ENCODE data around the gene COQ8B. TPM values are rescaled to one million over a fixed set of nuclear protein-coding genes. Genes with fewer than 3 reads are reported as not detected.

The COQ8B gene
- total and polyA plus RNA-seq, 2 of the 4 experiments (the other 2 are of a cell fraction) = 14.9 to 23.2 TPM

DNA sequence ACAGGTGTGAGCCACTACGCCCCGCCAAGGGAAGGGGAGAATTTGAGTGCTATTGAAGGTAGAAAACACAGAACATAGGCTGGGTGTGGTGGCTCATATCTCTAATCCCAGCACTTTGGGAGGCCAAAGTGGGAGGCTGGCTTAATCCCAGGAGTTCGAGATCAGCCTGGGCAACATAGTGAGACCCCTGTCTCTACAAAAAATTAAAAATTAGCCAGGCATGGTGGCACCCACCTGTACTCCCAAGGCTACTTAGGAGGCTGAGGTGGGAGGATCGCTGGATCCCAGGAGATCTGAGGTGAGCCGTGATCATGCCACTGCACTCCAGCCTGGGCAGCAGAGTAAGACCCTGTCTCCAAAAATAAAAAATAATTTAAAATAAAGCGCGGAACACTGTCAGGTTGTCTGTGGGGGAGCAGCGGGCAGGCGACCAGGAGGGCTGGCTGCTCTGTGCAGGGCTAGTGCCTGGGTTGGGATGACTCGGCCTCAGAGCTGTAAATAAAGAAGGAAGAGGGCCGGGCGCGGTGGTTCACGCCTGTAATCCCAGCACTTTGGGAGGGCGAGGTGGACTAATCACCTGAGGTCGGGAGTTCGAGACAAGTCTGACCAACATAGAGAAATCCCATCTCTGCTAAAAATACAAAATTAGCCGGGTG lies 74.5 kb downstream of the COQ8B start:
- Histone ChIP-seq H2BK15ac (ENCODE audit: low read depth, low read length) (no peak overlapping the region), H3K79me1 (ENCODE audit: low read depth in 1 of 2, low read length in 2 of 2) (no peaks in the 10 kb centered on the region), H2BK120ac (ENCODE audit: low read depth, low read length) (peak overlapping the region; percentile 91), H4K5ac (ENCODE audit: low read depth, low read length) (no peak overlapping the region; the same call in 1 of the 2 replicates), H3K4me3 (ENCODE audit: insufficient read depth, low read depth, low read length) (no peak overlapping the region), H3K23ac (ENCODE audit: low read depth, low read length) (no peak overlapping the region), H2AK5ac (ENCODE audit: low read depth, low read length) (peak overlapping the region; percentile 69), H3K4me1 (ENCODE audit: control insufficient read depth, insufficient read depth, low read length) (peaks cover 21% of the 10 kb centered on the region), H3K9me3 (ENCODE audit: control insufficient read depth, insufficient read depth, low read length) (no peaks in the 10 kb centered on the region), H3K18ac (ENCODE audit: low read depth, low read length) (no peak overlapping the region; the same call in 1 of the 2 replicates), H2BK20ac (ENCODE audit: low read depth, low read length) (no peak overlapping the region; the same call in none of the 2 replicates), H2AFZ (replicated peaks; ENCODE audit: low read length, poor library complexity) (no peak overlapping the region), H3K56ac (ENCODE audit: extremely low read depth, insufficient read depth, low read length) (no peak overlapping the region), H3K4ac (ENCODE audit: low read depth, low read length) (peak overlapping the region; percentile 95), H2AK9ac (replicated peaks; ENCODE audit: low read depth, low read length, poor library complexity) (no peak overlapping the region), H4K8ac (ENCODE audit: low read depth in 2 of 2, low read length in 2 of 2) (0 out of 4 replicates have a peak overlapping the region, but pooled peaks of 1 of the 2 experiments have one; percentile 15), H3K36me3 (ENCODE audit: control insufficient read depth, insufficient read depth, low read length) (no peaks in the 10 kb centered on the region), H3K4me2 (ENCODE audit: low read depth, low read length) (no peak overlapping the region), H3K9ac (ENCODE audit: low read depth, low read length) (no peak overlapping the region), H3K9me1 (ENCODE audit: insufficient read depth, low read length) (peaks cover 5% of the 10 kb centered on the region), H4K91ac (ENCODE audit: insufficient read depth, low read depth, low read length) (peak overlapping the region; percentile 62), H3K14ac (replicated peaks; ENCODE audit: low read depth, low read length) (no peak overlapping the region), H3K27ac (ENCODE audit: insufficient read depth, low read length) (peak overlapping the region; percentile 82; the same call in 1 of the 2 replicates), H2BK5ac (ENCODE audit: low read depth, low read length, poor library complexity, severe bottlenecking) (no peak overlapping the region), H3K27me3 (ENCODE audit: control insufficient read depth, insufficient read depth, low read length) (no peaks in the 10 kb centered on the region), H4K20me1 (ENCODE audit: insufficient read depth, low read length) (no peaks in the 10 kb centered on the region)
- CTCF ChIA-PET = no interaction called here
- no TSS peak for BruUV-seq (replicated peaks)
- TF ChIP-seq, protein P1, sequence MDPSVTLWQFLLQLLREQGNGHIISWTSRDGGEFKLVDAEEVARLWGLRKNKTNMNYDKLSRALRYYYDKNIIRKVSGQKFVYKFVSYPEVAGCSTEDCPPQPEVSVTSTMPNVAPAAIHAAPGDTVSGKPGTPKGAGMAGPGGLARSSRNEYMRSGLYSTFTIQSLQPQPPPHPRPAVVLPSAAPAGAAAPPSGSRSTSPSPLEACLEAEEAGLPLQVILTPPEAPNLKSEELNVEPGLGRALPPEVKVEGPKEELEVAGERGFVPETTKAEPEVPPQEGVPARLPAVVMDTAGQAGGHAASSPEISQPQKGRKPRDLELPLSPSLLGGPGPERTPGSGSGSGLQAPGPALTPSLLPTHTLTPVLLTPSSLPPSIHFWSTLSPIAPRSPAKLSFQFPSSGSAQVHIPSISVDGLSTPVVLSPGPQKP (IDR thresholded peaks at IDR 0.05; ENCODE audit: borderline replicate concordance, low read depth, low read length) = no peak
- 92% methylated on average over 2 of the region's 18 CpGs; no CpG with 5 or more reads in 1 of the 2 experiments for WGBS, 2 experiments (ENCODE audit: extremely low coverage in 2 of 2, insufficient read length in 1 of 2)
- dilution Hi-C loops (cut with HindIII; ENCODE audit: low sequenced_read_pairs, unreplicated experiment) (no loop called here), intact Hi-C loops (cut with micrococcal nuclease) (no loop called here), in situ Hi-C loops (cut with MboI; ENCODE audit: low sequenced_read_pairs) (no loop called here)
- POLR2A ChIA-PET (ENCODE audit: unreplicated experiment) = no interaction called here
- no peak for DNase-seq
- no peak for ATAC-seq (ENCODE audit: low read depth)

Small RNA genes lying within 50 kb of the gene (microRNA-seq; reads per million reads assigned to microRNA genes)
- gene RNU6-195P (ENCODE audit: insufficient read depth, insufficient read length) = not detected

Small RNA genes lying within 50 kb of the gene (small RNA-seq; reads per million reads assigned to genes)
- gene RNU6-195P = 0 reads per million in 5 experiments

Other genes with a start within 250 kb of the COQ8B start
- gene SPTBN4, start 249.9 kb downstream of the COQ8B start, total RNA-seq (2012; rRNA removed) = 0.72 and 0.83 TPM in 2 replicates
- 0.59 and 0.91 TPM in 2 replicates for gene SPTBN4, start 249.9 kb downstream of the COQ8B start, polyA plus RNA-seq (2012; rRNA removed)
- 15.6 and 16.1 TPM in 2 replicates for gene SHKBP1, start 140.0 kb downstream of the COQ8B start, total RNA-seq (2012; rRNA removed)
- 94.0 and 108 TPM in 2 replicates for gene SHKBP1, start 140.0 kb downstream of the COQ8B start, polyA plus RNA-seq (2012; rRNA removed)
- 4.4 and 14.7 TPM in 2 replicates for gene LTBP4, start 115.5 kb downstream of the COQ8B start, total RNA-seq (2012; rRNA removed)
- 61.6 and 70.3 TPM in 2 replicates for gene LTBP4, start 115.5 kb downstream of the COQ8B start, polyA plus RNA-seq (2012; rRNA removed)
- gene NUMBL, start 26.2 kb downstream of the COQ8B start, total RNA-seq (2012; rRNA removed) = 6.3 and 6.9 TPM in 2 replicates
- 29.0 and 29.8 TPM in 2 replicates for gene NUMBL, start 26.2 kb downstream of the COQ8B start, polyA plus RNA-seq (2012; rRNA removed)
- 7.7 and 8.6 TPM in 2 replicates for gene ITPKC, start 226 bp upstream of the COQ8B start, total RNA-seq (2012; rRNA removed)
- 8.6 and 9.4 TPM in 2 replicates for gene ITPKC, start 226 bp upstream of the COQ8B start, polyA plus RNA-seq (2012; rRNA removed)
- 0.28 and 0.54 TPM in 2 replicates for gene ACTMAP, start 33.6 kb upstream of the COQ8B start, total RNA-seq (2012; rRNA removed)
- gene ACTMAP, start 33.6 kb upstream of the COQ8B start, polyA plus RNA-seq (2012; rRNA removed) = 4.9 and 5.4 TPM in 2 replicates
- gene SNRPA, start 34.3 kb upstream of the COQ8B start, total RNA-seq (2012; rRNA removed) = 28.3 and 30.3 TPM in 2 replicates
- 81.3 and 158 TPM in 2 replicates for gene SNRPA, start 34.3 kb upstream of the COQ8B start, polyA plus RNA-seq (2012; rRNA removed)
- not detected in 2 replicates for gene MIA, start 58.6 kb upstream of the COQ8B start, total RNA-seq (2012; rRNA removed)
- 0.44 TPM in 1 of 2 replicates, not detected in the other for gene MIA, start 58.6 kb upstream of the COQ8B start, polyA plus RNA-seq (2012; rRNA removed)
- 7.9 and 8.3 TPM in 2 replicates for gene RAB4B, start 61.4 kb upstream of the COQ8B start, total RNA-seq (2012; rRNA removed)
- 21.4 and 25.9 TPM in 2 replicates for gene RAB4B, start 61.4 kb upstream of the COQ8B start, polyA plus RNA-seq (2012; rRNA removed)
- gene EGLN2, start 82.3 kb upstream of the COQ8B start, total RNA-seq (2012; rRNA removed) = 50.5 and 54.1 TPM in 2 replicates
- 60.2 and 62.7 TPM in 2 replicates for gene EGLN2, start 82.3 kb upstream of the COQ8B start, polyA plus RNA-seq (2012; rRNA removed)
- not detected in 2 replicates for gene CYP2A6, start 133.6 kb upstream of the COQ8B start, total RNA-seq (2012; rRNA removed)
- gene CYP2A6, start 133.6 kb upstream of the COQ8B start, polyA plus RNA-seq (2012; rRNA removed) = not detected in 2 replicates
- gene CYP2A7, start 165.3 kb upstream of the COQ8B start, total RNA-seq (2012; rRNA removed) = not detected in 2 replicates
- gene CYP2A7, start 165.3 kb upstream of the COQ8B start, polyA plus RNA-seq (2012; rRNA removed) = not detected in 2 replicates

All from IMR-90 (cell line).